ENCODE results near the gene OTUD6A. TPM values are rescaled to one million over a fixed set of nuclear protein-coding genes. Genes with fewer than 3 reads are reported as not detected.

Gene OTUD6A
- total RNA-seq, 1 donor from 2014 or later, result not detected

GRCh38 chrX:70084592-70085240 lies 22.5 kb downstream of the OTUD6A start:
- Mint-ChIP-seq H3K27ac (no peak overlapping the region), H3K9me3 (peaks cover 6% of the 10 kb centered on the region), H3K4me1 (peaks cover 10% of the 10 kb centered on the region), H3K27me3 (ENCODE audit: low read depth) (no peaks in the 10 kb centered on the region), H3K4me3 (no peak overlapping the region), H3K36me3 (no peaks in the 10 kb centered on the region)
- DNase-seq (ENCODE audit: low spot score in 2 of 2, unreplicated experiment in 2 of 2), result no peak
- no peak for TF ChIP-seq CTCF (IDR thresholded peaks at IDR 0.05; ENCODE audit: unreplicated experiment)

- no peak for DNase-seq (ENCODE audit: low spot score in 2 of 2, unreplicated experiment in 2 of 2)
- H3K27ac Mint-ChIP-seq, result peak overlapping the region; percentile 79
- H3K4me3 Mint-ChIP-seq, result no peak overlapping the region
- H3K4me1 Mint-ChIP-seq, result peaks cover 10% of the 10 kb centered on the region
- peaks cover 2% of the 10 kb centered on the region for H3K27me3 Mint-ChIP-seq (ENCODE audit: low read depth)
- no peaks in the 10 kb centered on the region for H3K9me3 Mint-ChIP-seq
- no peak for TF ChIP-seq CTCF (IDR thresholded peaks at IDR 0.05; ENCODE audit: unreplicated experiment)
- H3K36me3 Mint-ChIP-seq, result no peaks in the 10 kb centered on the region
Measured at GRCh38 chrX:70087857-70088630, 25.8 kb downstream of the OTUD6A start.

- no peak for TF ChIP-seq CTCF (IDR thresholded peaks at IDR 0.05; ENCODE audit: unreplicated experiment)
- H3K27ac Mint-ChIP-seq, result peak overlapping the region; percentile 35
- H3K9me3 Mint-ChIP-seq, result peaks cover 4% of the 10 kb centered on the region
- H3K27me3 Mint-ChIP-seq (ENCODE audit: low read depth), result peaks cover 2% of the 10 kb centered on the region
- no peaks in the 10 kb centered on the region for H3K36me3 Mint-ChIP-seq
- no peak for DNase-seq (ENCODE audit: low spot score in 2 of 2, unreplicated experiment in 2 of 2)
- peaks cover 10% of the 10 kb centered on the region for H3K4me1 Mint-ChIP-seq
- no peak overlapping the region for H3K4me3 Mint-ChIP-seq
Measured at GRCh38 chrX:70088751-70089150, 26.5 kb downstream of the OTUD6A start.

GRCh38 chrX:70089604-70090297 lies 27.5 kb downstream of the OTUD6A start:
- Mint-ChIP-seq H3K27ac (no peak overlapping the region), H3K36me3 (no peaks in the 10 kb centered on the region), H3K9me3 (peaks cover 4% of the 10 kb centered on the region), H3K4me1 (peaks cover 10% of the 10 kb centered on the region), H3K4me3 (no peak overlapping the region), H3K27me3 (ENCODE audit: low read depth) (peaks cover 2% of the 10 kb centered on the region)
- DNase-seq (ENCODE audit: low spot score in 2 of 2, unreplicated experiment in 2 of 2), result no peak
- no peak for TF ChIP-seq CTCF (IDR thresholded peaks at IDR 0.05; ENCODE audit: unreplicated experiment)

- Mint-ChIP-seq H3K27ac (no peak overlapping the region), H3K36me3 (no peaks in the 10 kb centered on the region), H3K9me3 (peaks cover 4% of the 10 kb centered on the region), H3K4me3 (no peak overlapping the region), H3K4me1 (peaks cover 10% of the 10 kb centered on the region), H3K27me3 (ENCODE audit: low read depth) (peaks cover 2% of the 10 kb centered on the region)
- no peak for DNase-seq (ENCODE audit: low spot score in 2 of 2, unreplicated experiment in 2 of 2)
- TF ChIP-seq CTCF (IDR thresholded peaks at IDR 0.05; ENCODE audit: unreplicated experiment), result no peak
Measured at GRCh38 chrX:70092247-70092646, 30.0 kb downstream of the OTUD6A start.
